SK-N-SH (cell line): ENCODE data around the gene HESX1. TPM values are rescaled to one million over a fixed set of nuclear protein-coding genes. Genes with fewer than 3 reads are reported as not detected.

Source experiments
- CTCF ChIA-PET: fragments of 300-600, 350-600 bp; formaldehyde crosslinking; extraction: SDS; loops from one replicate; lab custom pipeline; 2021; lab: Yijun Ruan, JAX
- POLR2A ChIA-PET: fragments of 350-600 bp; sonication (Branson Sonifier 250); formaldehyde crosslinking; extraction: SDS; loops from one replicate; lab custom pipeline; 2020; ENCODE audit warnings: antibody characterized with exemption, inconsistent platforms; lab: Yijun Ruan, JAX
- DNase-seq: peaks from one replicate; pipeline ENCODE4 v3.0.0; 2012
- H2AFZ ChIP-seq: fragments of 200-600 bp; sonication (generic); 2 replicates; pipeline ENCODE4 v1.8.1; 2016; ENCODE audit warnings: antibody characterized with exemption, mild to moderate bottlenecking, low read depth
- H3F3A ChIP-seq: fragments of 200-600 bp; sonication (generic); replicated peaks from 2 replicates; pipeline ENCODE3; 2016; ENCODE audit warnings: antibody characterized with exemption, mild to moderate bottlenecking; ENCODE audit not compliant: insufficient read depth
- H3K27ac ChIP-seq, 2 experiments: fragments of 200-500 bp in 1 of 2; fragments of 200-600 bp in 1 of 2; sonication (Bioruptor generic) in 1 of 2; sonication (generic), shearing (Covaris generic) in 1 of 2; 2 replicates each; pipeline versions ENCODE4 v1.5.1 to v1.6.1; 2014 to 2016; ENCODE audit warnings: low read depth in 2 of 2, inconsistent platforms in 1 of 2, low read length in 1 of 2, mild to moderate bottlenecking in 1 of 2, mixed read lengths in 1 of 2
- H3K27me3 ChIP-seq: fragments of 200-600 bp; sonication (generic), shearing (Covaris generic); 2 replicates; pipeline ENCODE4 v1.6.1; 2016; ENCODE audit warnings: mixed run types; ENCODE audit not compliant: insufficient read depth
- H3K36me3 ChIP-seq, 2 experiments: fragments of 200-500 bp in 1 of 2; fragments of 200-600 bp in 1 of 2; sonication (Bioruptor generic) in 1 of 2; sonication (generic) in 1 of 2; replicated peaks in 1 of 2; 2 replicates each; pipeline versions ENCODE3 to v1.5.1; 2014 to 2016; ENCODE audit warnings: low read length in 1 of 2, mild to moderate bottlenecking in 1 of 2; ENCODE audit not compliant: insufficient read depth in 2 of 2, control insufficient read depth in 1 of 2
- H3K4me1 ChIP-seq, 2 experiments: fragments of 200-500 bp in 1 of 2; fragments of 200-600 bp in 1 of 2; sonication (Bioruptor generic) in 1 of 2; sonication (generic), shearing (Covaris generic) in 1 of 2; 2 replicates each; pipeline versions ENCODE4 v1.5.1 to v1.6.1; 2014 to 2016; ENCODE audit warnings: low read depth in 1 of 2, low read length in 1 of 2, mixed run types in 1 of 2; ENCODE audit not compliant: insufficient read depth in 2 of 2, control insufficient read depth in 1 of 2
- H3K4me2 ChIP-seq: fragments of 200-600 bp; sonication (generic), shearing (Covaris generic); 2 replicates; pipeline ENCODE4 v1.6.1; 2017; ENCODE audit warnings: mixed run types
- H3K4me3 ChIP-seq, 2 experiments: fragments of 200-500 bp in 1 of 2; fragments of 200-600 bp in 1 of 2; sonication (Bioruptor generic) in 1 of 2; sonication (generic), shearing (Covaris generic) in 1 of 2; 2 replicates each; pipeline versions ENCODE4 v1.5.1 to v1.8.1; 2014 to 2016; ENCODE audit warnings: low read depth in 2 of 2, inconsistent platforms in 1 of 2, low read length in 1 of 2, mild to moderate bottlenecking in 1 of 2, mixed read lengths in 1 of 2, moderate library complexity in 1 of 2
- H3K79me2 ChIP-seq: fragments of 200-600 bp; sonication (generic); 2 replicates; pipeline ENCODE4 v1.8.1; 2017; ENCODE audit warnings: mild to moderate bottlenecking; ENCODE audit not compliant: insufficient read depth
- H3K9ac ChIP-seq: fragments of 200-600 bp; sonication (generic); 2 replicates; pipeline ENCODE4 v1.6.1; 2017; ENCODE audit warnings: mixed run types
- H3K9me2 ChIP-seq: fragments of 200-600 bp; sonication (generic); 2 replicates; pipeline ENCODE4 v1.6.1; 2017; ENCODE audit warnings: mixed run types
- H3K9me3 ChIP-seq: fragments of 200-600 bp; sonication (generic); 2 replicates; pipeline ENCODE4 v1.6.1; 2017; ENCODE audit warnings: mixed run types, mild to moderate bottlenecking, moderate library complexity
- H4K20me1 ChIP-seq: fragments of 200-600 bp; sonication (generic); 2 replicates; pipeline ENCODE4 v1.6.1; 2017; ENCODE audit warnings: mild to moderate bottlenecking, mixed run types; ENCODE audit not compliant: insufficient read depth
- CHD2 ChIP-seq: fragments of 150-350 bp; IDR thresholded peaks from 2 replicates; pipeline ENCODE4 v1.6.1; 2018; ENCODE audit warnings: low read length; ENCODE audit not compliant: partially characterized antibody
- ELF1 ChIP-seq: IDR thresholded peaks from 2 replicates; pipeline ENCODE4 v1.4.0; 2012
- EP300 ChIP-seq, 2 experiments: IDR thresholded peaks; 2 replicates each; pipeline versions ENCODE4 v1.4.0 to v1.6.1; 2012; ENCODE audit warnings: borderline replicate concordance in 1 of 2, low read depth in 1 of 2, low read length in 1 of 2
- EZH2phosphoT487 ChIP-seq: fragments of 200-600 bp; sonication (generic); IDR thresholded peaks from 2 replicates; pipeline ENCODE4 v1.6.1; 2017; ENCODE audit warnings: low read depth, mixed run types, mild to moderate bottlenecking, antibody characterized with exemption, moderate library complexity, borderline replicate concordance
- FOSL2 ChIP-seq: IDR thresholded peaks from 2 replicates; pipeline ENCODE4 v1.4.0; 2012; ENCODE audit warnings: low read depth, mild to moderate bottlenecking, moderate library complexity, borderline replicate concordance
- FOXJ3 ChIP-seq: sonication (generic); formaldehyde crosslinking; IDR thresholded peaks from 2 replicates; pipeline ENCODE4 v1.5.1; 2020; ENCODE audit warnings: mild to moderate bottlenecking, missing genetic modification reagents
- FOXM1 ChIP-seq: IDR thresholded peaks from 2 replicates; pipeline ENCODE4 v1.4.0; 2012; ENCODE audit warnings: low read depth, mild to moderate bottlenecking
- GABPA ChIP-seq: IDR thresholded peaks from 2 replicates; pipeline ENCODE4 v1.4.0; 2012; ENCODE audit warnings: low read depth, mild to moderate bottlenecking
- GATA2 ChIP-seq: sonication (generic); formaldehyde crosslinking; IDR thresholded peaks from 2 replicates; pipeline ENCODE4 v1.5.0; 2020; ENCODE audit warnings: mild to moderate bottlenecking, missing genetic modification reagents
- JUND ChIP-seq: IDR thresholded peaks from 2 replicates; pipeline ENCODE4 v1.4.0; 2012
- MXI1 ChIP-seq: IDR thresholded peaks from 2 replicates; pipeline ENCODE4 v1.6.1; 2012; ENCODE audit warnings: mild to moderate bottlenecking, low read depth, low read length, improper control_type of control experiment
- NFIC ChIP-seq: IDR thresholded peaks from 2 replicates; pipeline ENCODE4 v1.4.0; 2012; ENCODE audit warnings: borderline replicate concordance
- NRF1 ChIP-seq: IDR thresholded peaks from 2 replicates; pipeline ENCODE4 v1.6.1; 2012; ENCODE audit warnings: low read depth, mild to moderate bottlenecking, low read length
- RCOR1 ChIP-seq: fragments of 150-350 bp; IDR thresholded peaks from 2 replicates; pipeline ENCODE4 v1.6.1; 2017; ENCODE audit warnings: antibody characterized with exemption, low read length
- RFX5 ChIP-seq: IDR thresholded peaks from 2 replicates; pipeline ENCODE4 v1.6.1; 2012; ENCODE audit warnings: mild to moderate bottlenecking, improper control_type of control experiment, low read length
- RXRA ChIP-seq: IDR thresholded peaks from 2 replicates; pipeline ENCODE4 v1.4.0; 2012; ENCODE audit warnings: low read depth, mild to moderate bottlenecking, borderline replicate concordance
- SIN3A ChIP-seq: IDR thresholded peaks from 2 replicates; pipeline ENCODE4 v1.6.1; 2012; ENCODE audit warnings: low read depth, mild to moderate bottlenecking, low read length, moderate library complexity, borderline replicate concordance
- TEAD4 ChIP-seq: IDR thresholded peaks from 2 replicates; pipeline ENCODE4 v1.4.0; 2012; ENCODE audit warnings: mild to moderate bottlenecking, borderline replicate concordance; ENCODE audit not compliant: insufficient read depth
- YY1 ChIP-seq: IDR thresholded peaks from 2 replicates; pipeline ENCODE4 v1.4.0; 2012; ENCODE audit warnings: low read depth, mild to moderate bottlenecking
- WGBS: methylation state at CpG from one replicate; pipeline ENCODE4 v1.1.6; 2017; ENCODE audit warnings: low lambda C conversion rate; 5-methylcytosine and 5-hydroxymethylcytosine counted together
- polyA plus RNA-seq, 3 experiments: library from polyadenylated mRNA; depleted of rRNA; stranded (reverse); fragments of >200 nt; gene quantifications; 2 replicates each; pipeline ENCODE4 v1.2.3, GENCODE V29; 2012
- TF ChIP-seq, protein P1 (sequence below): fragments of 150-350 bp; IDR thresholded peaks from 2 replicates; pipeline ENCODE4 v1.6.1; 2017; ENCODE audit warnings: antibody characterized with exemption, low read length, low read depth, borderline replicate concordance
- TF ChIP-seq, protein P2 (sequence below): fragments of 200-600 bp; sonication (generic); IDR thresholded peaks from 2 replicates; pipeline ENCODE4 v1.6.1; 2017; ENCODE audit warnings: antibody characterized with exemption, mild to moderate bottlenecking, moderate library complexity
- TF ChIP-seq, protein P3 (sequence below): fragments of 150-350 bp; IDR thresholded peaks from 2 replicates; pipeline ENCODE4 v1.6.1; 2016; ENCODE audit warnings: mild to moderate bottlenecking, low read depth, low read length
- TF ChIP-seq, protein P4 (sequence below): IDR thresholded peaks from 2 replicates; pipeline ENCODE4 v1.4.0; 2012; ENCODE audit warnings: low read depth
- TF ChIP-seq, protein P5 (sequence below): IDR thresholded peaks from 2 replicates; pipeline ENCODE4 v1.4.0; 2012; ENCODE audit warnings: low read depth, borderline replicate concordance

HESX1 gene
- polyA plus RNA-seq, 1 of the 3 experiments (the other 2 are of a cell fraction) = 1.2 TPM

DNA sequence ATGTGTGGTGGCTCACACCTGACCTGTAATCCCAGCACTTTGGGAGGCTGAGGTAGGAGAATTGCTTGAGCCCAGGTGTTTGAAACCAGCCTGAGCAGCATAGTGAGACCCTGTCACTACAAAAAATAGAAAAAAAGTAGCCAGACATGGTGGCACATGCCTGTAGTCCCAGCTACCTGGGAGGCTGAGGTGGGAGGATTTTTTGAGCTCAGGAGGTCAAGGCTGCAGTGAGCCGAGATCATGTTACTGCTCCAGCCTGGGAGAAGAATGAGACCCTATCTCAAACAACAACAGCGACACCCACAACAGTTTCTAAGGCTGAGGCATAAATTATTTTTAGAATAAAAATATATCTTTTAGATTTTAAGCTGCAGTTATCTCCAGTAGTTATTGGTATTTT lies 34.0 kb upstream of the HESX1 start:
- CTCF ChIA-PET = interaction anchor here (0.6 to 0.8 kb wide), 3 partner anchors 12 to 238 kb away, joined by 3 read pairs; no protein-coding TSS in a partner anchor
- Histone ChIP-seq H3K9me2 (no peaks in the 10 kb centered on the region), H3K27ac (no peak overlapping the region), H3K36me3 (peaks cover 24 to 26% of the 10 kb centered on the region in 2 experiments), H3K4me1 (peaks cover 0 to 7% of the 10 kb centered on the region in 2 experiments; a peak in 2 of 4 replicates), H3K4me2 (no peak overlapping the region), H3K79me2 (peaks cover 76% of the 10 kb centered on the region), H3K9me3 (no peaks in the 10 kb centered on the region), H4K20me1 (peaks cover 26% of the 10 kb centered on the region), H3K9ac (no peak overlapping the region), H3F3A (no peaks in the 10 kb centered on the region), H3K27me3 (no peaks in the 10 kb centered on the region), H2AFZ (no peak overlapping the region), H3K4me3 (no peak overlapping the region)
- TF ChIP-seq NFIC (no peak), RXRA (no peak), EP300 (IDR thresholded peaks at IDR 0.05; ENCODE audit: borderline replicate concordance in 1 of 2, low read depth in 1 of 2, low read length in 1 of 2) (no peak), TEAD4 (no peak), EZH2phosphoT487 (no peak), FOXJ3 (no peak), NRF1 (no peak), JUND (no peak), RFX5 (no peak), CHD2 (no peak), SIN3A (no peak), YY1 (no peak), MXI1 (no peak)
- TF ChIP-seq, protein P1, sequence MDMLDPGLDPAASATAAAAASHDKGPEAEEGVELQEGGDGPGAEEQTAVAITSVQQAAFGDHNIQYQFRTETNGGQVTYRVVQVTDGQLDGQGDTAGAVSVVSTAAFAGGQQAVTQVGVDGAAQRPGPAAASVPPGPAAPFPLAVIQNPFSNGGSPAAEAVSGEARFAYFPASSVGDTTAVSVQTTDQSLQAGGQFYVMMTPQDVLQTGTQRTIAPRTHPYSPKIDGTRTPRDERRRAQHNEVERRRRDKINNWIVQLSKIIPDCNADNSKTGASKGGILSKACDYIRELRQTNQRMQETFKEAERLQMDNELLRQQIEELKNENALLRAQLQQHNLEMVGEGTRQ = no peak
- DNase-seq = no peak
- WGBS = 94% methylated on average over 2 of the region's 2 CpGs
- POLR2A ChIA-PET = no interaction called here

DNA sequence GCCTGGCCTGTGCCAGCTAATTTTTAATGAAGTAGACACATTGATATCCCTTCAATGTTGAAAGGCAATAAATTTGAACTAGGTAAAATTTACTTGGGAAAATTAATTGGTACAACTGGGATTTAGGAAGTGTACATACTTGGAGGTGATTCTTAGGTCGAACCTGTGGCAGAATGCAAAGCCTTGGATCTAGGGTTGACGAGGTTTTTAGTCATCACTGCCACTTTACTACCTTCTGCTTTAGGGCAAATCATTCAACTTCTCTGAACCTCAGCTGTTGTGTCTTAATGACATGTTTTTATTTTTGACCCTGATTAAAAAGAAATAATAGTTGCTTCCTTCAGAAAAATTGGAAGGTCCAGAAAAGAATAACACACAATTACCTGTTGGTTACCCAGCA lies 30.2 kb upstream of the HESX1 start:
- H3K27me3 ChIP-seq = no peaks in the 10 kb centered on the region
- H3K36me3 ChIP-seq = peaks cover 0 to 4% of the 10 kb centered on the region in 2 experiments
- H3K4me3 ChIP-seq = no peak overlapping the region
- no peak for DNase-seq
- no peak overlapping the region for H2AFZ ChIP-seq
- no peaks in the 10 kb centered on the region for H3K9me2 ChIP-seq
- no peak overlapping the region for H3K4me2 ChIP-seq
- H4K20me1 ChIP-seq = peaks cover 27% of the 10 kb centered on the region
- H3K79me2 ChIP-seq = peaks cover 72% of the 10 kb centered on the region
- no peaks in the 10 kb centered on the region for H3K9me3 ChIP-seq
- no peak overlapping the region for H3K9ac ChIP-seq
- CTCF ChIA-PET = interaction anchor here (0.9 kb wide), 1 partner anchor 51 kb away, joined by 3 read pairs; no protein-coding TSS in a partner anchor
- POLR2A ChIA-PET = no interaction called here
- WGBS = 97% methylated on average over 2 of the region's 2 CpGs
- H3K27ac ChIP-seq = no peak overlapping the region
- peaks cover 0 to 12% of the 10 kb centered on the region in 2 experiments; a peak in 2 of 4 replicates for H3K4me1 ChIP-seq
- H3F3A ChIP-seq = peaks cover 11% of the 10 kb centered on the region
- TF ChIP-seq GABPA = no peak
- no peak for TF ChIP-seq GATA2
- no peak for TF ChIP-seq EP300 (IDR thresholded peaks at IDR 0.05; ENCODE audit: borderline replicate concordance in 1 of 2, low read depth in 1 of 2, low read length in 1 of 2)
- TF ChIP-seq YY1 = no peak
- no peak for TF ChIP-seq JUND
- TF ChIP-seq SIN3A = no peak
- TF ChIP-seq, protein P2, sequence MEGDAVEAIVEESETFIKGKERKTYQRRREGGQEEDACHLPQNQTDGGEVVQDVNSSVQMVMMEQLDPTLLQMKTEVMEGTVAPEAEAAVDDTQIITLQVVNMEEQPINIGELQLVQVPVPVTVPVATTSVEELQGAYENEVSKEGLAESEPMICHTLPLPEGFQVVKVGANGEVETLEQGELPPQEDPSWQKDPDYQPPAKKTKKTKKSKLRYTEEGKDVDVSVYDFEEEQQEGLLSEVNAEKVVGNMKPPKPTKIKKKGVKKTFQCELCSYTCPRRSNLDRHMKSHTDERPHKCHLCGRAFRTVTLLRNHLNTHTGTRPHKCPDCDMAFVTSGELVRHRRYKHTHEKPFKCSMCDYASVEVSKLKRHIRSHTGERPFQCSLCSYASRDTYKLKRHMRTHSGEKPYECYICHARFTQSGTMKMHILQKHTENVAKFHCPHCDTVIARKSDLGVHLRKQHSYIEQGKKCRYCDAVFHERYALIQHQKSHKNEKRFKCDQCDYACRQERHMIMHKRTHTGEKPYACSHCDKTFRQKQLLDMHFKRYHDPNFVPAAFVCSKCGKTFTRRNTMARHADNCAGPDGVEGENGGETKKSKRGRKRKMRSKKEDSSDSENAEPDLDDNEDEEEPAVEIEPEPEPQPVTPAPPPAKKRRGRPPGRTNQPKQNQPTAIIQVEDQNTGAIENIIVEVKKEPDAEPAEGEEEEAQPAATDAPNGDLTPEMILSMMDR = no peak
- TF ChIP-seq, protein P3, sequence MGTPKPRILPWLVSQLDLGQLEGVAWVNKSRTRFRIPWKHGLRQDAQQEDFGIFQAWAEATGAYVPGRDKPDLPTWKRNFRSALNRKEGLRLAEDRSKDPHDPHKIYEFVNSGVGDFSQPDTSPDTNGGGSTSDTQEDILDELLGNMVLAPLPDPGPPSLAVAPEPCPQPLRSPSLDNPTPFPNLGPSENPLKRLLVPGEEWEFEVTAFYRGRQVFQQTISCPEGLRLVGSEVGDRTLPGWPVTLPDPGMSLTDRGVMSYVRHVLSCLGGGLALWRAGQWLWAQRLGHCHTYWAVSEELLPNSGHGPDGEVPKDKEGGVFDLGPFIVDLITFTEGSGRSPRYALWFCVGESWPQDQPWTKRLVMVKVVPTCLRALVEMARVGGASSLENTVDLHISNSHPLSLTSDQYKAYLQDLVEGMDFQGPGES = no peak
- TF ChIP-seq, protein P4, sequence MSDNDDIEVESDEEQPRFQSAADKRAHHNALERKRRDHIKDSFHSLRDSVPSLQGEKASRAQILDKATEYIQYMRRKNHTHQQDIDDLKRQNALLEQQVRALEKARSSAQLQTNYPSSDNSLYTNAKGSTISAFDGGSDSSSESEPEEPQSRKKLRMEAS = no peak
- TF ChIP-seq RCOR1 = no peak
- TF ChIP-seq, protein P5, sequence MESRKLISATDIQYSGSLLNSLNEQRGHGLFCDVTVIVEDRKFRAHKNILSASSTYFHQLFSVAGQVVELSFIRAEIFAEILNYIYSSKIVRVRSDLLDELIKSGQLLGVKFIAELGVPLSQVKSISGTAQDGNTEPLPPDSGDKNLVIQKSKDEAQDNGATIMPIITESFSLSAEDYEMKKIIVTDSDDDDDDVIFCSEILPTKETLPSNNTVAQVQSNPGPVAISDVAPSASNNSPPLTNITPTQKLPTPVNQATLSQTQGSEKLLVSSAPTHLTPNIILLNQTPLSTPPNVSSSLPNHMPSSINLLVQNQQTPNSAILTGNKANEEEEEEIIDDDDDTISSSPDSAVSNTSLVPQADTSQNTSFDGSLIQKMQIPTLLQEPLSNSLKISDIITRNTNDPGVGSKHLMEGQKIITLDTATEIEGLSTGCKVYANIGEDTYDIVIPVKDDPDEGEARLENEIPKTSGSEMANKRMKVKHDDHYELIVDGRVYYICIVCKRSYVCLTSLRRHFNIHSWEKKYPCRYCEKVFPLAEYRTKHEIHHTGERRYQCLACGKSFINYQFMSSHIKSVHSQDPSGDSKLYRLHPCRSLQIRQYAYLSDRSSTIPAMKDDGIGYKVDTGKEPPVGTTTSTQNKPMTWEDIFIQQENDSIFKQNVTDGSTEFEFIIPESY = no peak
- TF ChIP-seq FOSL2 = no peak
- no peak for TF ChIP-seq FOXJ3
- TF ChIP-seq ELF1 = no peak
- no peak for TF ChIP-seq FOXM1
